Activated CD4-positive, alpha-beta T cell treated with anti-CD3 and anti-CD28 coated beads for 48 hours (primary cell): ENCODE results near the gene ZNF157.
"Not testable (repeated sequence)": the region's sequence is repeated elsewhere in the genome, so short reads cannot be mapped to it uniquely, and the experiment has no call there.

Source experiments
- DNase-seq: peaks from one replicate; pipeline ENCODE4 v3.0.0-alpha.2; 2020

Gene ZNF157

DNA sequence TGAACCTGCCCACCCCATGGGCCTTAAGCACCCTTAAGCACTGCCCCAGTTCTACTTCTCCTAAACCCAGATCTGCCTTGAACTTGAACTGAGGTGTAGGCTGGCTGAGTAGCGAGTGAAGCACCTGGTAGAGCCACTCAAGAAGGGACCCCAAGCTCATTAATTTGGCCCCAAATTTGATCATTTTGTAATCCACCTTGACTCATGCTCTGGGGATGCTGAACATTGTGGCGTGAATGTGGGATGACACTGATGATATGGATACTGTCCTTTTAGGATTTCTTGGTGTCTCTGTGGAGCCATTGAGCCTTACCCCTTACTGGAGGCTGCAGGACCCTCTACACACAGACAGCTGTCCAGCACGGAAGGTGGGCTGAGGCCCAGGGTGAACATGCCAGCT is at the start of gene ZNF157:
ZNF157 (plus strand) TSS at position 301 of the 400 bp plus-strand sequence; CDS start at position 392, 91 bp downstream.
- DNase-seq: no peak

DNA sequence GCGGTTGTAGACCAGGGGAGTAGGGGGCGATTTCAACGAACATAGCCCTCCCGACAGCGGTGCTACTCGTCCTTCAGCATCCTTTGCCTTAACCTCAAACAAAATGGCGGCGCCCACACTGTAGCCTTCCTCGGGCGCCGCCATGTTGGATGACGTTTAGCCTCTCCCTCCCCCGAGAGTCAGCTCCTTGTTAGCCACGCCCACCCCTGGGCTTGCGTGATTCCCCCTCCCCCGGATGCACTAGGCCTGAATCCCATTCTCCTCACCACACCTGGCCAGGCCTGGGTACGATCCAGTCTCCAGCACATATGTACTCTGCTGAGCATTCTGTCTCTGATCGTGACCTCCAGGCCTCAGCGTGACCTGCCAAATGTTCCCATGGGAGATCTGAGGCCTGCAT is 49.0 kb upstream of the ZNF157 start:
- no peak for DNase-seq

- no peak for DNase-seq
Measured at GRCh38 chrX:47321823-47322371, 48.5 kb upstream of the ZNF157 start.

DNA sequence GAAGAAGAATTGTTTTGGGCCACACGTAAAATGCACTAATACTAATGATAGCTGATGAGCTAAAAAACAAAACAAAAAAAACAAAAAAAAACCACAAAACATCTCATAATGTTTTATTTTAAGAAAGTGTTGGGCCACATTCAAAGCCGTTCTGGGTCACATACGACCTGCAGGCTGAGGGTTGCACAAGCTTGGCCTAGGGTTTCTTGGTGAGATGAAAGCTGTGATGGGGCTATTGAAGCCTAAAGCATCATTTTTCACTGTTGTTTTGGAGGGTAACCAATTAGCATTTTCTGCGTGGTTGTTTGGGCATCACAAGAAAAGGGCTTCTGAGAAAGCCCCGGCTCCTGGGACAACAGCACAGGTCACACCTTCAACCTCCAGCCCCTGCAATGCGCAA is 42.5 kb upstream of the ZNF157 start:
- no peak for DNase-seq

DNA sequence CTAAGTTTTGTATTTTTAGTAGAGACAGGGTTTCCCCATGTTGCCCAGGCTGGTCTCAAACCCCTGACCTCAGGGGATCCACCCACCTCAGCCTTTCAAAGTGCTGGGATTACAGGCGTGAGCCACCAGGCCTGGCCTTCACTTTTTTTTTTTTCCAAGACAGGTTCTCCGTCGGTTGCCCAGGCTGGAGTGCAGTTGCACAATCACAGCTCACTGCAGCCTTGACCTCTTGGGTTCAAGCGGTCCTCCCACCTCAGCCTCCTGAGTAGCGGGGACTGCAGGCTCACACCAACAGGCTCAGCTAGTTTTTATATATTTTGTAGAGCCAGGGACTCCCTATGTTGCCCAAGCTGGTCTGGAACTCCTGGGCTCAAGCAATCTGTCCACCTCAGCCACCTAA is 37.6 kb upstream of the ZNF157 start:
- not testable (repeated sequence) for DNase-seq

DNA sequence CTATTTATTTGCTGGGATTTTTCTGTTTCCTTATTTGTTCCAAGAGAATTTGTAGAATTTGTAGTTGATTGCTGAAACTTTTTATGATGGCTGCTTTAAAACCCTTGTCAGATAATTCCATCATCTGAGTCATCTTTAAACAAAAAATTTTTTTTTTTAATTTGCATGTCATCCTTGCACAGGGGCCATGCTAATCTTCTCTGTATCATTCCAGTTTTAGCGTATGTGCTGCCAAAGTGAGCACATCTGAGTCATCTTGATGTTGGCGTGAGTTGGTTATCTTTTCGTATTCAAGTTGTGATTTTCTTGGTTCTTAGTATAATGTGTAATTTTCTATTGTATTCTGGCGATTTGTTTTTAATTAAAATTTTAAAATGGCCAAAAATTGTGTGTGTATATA is 18.7 kb upstream of the ZNF157 start:
- no peak for DNase-seq

DNA sequence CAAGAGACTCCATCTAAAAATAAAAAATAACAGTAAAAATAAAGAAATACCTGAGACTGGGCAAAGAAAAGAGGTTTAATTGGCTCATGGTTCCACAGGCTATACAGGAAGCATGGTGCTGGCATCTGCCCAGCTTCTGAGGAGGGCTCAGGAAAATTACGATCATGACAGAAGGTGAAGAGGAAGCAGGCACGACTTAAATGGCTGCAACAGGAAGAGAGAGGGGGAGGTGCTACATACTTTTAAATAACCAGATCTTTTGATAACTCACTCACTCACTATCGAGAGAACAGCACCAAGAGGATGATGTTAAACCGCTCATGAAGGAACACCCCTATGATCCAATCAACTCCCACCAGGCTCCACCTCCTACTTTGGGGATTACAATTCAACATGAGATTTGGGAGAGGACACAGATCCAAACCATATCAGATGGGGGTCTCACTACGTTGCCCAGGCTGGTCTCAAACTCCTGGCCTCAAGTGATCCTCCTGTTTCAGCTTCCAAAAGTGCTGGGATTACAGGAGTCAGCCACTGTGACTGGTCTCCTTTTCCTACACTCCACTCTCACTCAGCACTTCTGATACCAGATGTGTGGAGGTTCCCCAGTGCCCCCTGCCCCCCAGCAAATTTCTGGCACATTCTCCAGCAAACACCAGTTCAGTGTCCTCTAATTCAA is 11.9 kb upstream of the ZNF157 start:
- DNase-seq: peak; percentile 15

DNA sequence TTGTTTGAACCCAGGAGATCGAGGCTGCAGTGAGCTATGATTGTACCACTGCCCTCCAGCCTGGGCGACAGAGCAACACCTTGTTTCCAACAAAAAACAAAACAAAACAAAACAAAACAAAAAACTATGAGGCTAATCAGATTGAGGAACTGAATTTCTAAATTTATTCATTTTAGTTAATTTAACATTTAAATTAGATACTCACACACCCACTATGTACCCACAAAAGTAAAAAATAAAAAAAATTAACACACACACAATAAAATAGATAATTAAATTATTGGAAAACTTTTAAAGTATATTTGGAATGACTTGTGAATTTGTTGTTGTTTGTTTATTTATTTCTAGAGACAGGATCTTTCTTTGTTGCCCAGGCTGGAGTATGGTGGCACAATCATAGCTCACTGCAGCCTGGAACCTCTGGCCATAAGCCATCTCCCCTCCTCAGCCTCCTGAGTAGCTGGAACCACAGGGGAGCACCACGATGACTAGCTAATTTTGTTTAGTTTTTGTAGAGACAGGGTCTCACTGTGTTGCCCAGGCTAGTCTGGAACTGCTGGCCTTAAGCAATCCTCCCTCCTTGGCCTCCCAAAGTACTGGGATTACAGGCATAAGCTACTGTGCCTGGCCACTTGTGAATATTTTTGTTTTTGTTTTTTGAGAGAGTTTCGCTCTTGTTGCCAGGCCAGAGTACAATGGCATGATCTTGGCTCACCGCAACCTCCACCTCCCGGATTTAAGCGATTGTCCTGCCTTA is 9.8 kb upstream of the ZNF157 start:
- no peak for DNase-seq

DNA sequence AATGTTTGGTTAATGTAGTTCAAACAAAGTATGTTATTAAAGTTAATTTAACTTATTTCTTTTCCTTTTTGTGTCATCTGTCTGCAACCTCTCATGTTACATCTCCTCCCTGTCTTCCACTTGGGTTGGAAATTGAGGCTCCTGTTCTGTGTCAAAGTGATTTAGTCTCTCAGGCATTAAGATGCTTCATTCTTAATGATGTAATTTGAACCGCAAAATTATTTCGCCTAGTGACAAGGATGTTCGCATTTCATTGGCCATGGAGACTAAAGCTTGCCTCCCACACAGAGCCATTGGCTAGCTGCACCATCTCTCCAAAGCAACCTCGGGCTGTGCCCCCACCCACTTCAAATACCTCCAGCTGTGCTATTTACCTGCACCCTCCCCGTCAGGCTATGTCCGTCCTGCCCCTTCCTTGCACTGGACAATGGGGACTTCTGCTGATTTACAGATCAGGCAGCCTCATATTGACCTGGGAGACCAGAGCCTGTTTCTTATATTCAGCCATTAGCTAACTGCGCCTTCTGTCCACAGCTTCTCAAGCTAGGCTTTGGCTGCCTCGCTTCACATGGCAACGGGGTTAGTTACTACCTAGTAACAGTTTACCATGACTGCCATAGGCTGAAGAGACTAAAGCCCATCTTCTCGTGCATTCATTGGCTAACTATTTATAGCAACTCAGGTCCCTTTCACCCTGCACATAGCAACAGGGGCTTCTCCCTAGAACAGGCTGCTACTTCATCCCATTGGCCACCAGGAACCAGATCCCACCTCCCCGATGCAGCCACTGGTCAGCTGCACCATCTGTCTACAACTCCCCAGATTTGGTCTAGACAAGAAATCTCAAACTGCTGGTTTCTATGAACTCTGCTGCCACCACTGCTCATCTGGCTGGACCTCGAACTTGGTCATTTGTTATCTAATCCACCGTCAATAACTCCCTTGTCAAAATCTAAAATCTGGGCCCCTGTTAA is 8.6 kb upstream of the ZNF157 start:
- DNase-seq: peak; percentile 15

DNA sequence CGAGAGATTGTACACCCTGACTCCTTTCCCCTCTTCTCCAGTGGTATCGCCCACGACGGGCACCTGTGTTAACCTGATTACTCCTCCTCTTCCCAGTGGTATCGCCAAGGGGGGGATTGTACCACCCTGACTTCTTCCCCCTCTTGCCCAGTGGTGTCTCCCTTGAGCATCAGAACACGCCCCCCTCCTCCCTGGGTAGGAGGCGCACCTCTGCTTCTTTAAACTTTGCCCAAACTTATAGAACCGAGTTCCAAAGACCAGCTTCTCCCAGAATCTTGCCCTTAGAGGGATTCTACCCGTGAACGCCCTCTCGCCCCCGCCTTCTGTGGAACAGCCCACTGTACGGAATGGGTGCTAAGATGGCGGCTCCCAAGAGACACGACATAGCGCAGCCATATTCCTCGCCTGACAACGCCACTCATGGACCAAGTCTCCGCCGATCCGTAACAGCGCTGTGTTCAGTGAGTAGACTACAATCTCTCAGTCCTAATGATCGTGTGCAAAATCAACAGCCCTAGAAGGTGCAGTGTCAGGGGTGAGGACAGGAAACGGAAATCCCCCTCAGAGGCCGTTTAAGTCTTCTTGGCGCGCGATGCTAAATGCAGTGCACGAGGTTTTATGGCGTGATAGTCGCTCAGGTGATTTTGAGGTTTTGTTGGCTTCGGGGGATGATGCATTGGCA is 4.2 kb upstream of the ZNF157 start:
- DNase-seq: peak; percentile 78

GRCh38 chrX:47373198-47373597 is 2.8 kb downstream of the ZNF157 start:
- DNase-seq: no peak

DNA sequence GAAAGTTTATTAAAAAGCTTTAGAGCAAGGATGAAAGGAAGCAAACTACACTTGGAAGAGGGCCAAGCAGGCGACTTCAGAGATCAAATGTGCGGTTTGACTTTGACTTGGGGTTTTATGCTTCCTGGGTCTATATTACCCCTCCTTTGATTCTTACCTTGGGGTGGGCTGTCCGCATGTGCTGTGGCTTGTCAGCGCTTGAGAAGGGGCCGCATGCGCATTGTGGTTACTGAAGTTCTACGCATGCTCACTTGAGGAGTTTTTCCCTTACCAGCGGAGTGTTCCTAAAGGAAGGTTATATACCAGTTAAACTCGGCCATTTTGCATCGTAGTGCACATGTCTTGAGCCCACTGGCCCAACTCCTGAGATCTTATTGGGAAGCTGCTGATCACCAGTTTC is 9.9 kb downstream of the ZNF157 start:
- DNase-seq: peak; percentile 53

GRCh38 chrX:47380837-47381236 is 10.5 kb downstream of the ZNF157 start:
- DNase-seq: not testable (repeated sequence)

GRCh38 chrX:47384502-47384901 is 14.1 kb downstream of the ZNF157 start:
- DNase-seq: peak; percentile 73

- DNase-seq: no peak
Measured at GRCh38 chrX:47390780-47391179, 20.4 kb downstream of the ZNF157 start.

DNA sequence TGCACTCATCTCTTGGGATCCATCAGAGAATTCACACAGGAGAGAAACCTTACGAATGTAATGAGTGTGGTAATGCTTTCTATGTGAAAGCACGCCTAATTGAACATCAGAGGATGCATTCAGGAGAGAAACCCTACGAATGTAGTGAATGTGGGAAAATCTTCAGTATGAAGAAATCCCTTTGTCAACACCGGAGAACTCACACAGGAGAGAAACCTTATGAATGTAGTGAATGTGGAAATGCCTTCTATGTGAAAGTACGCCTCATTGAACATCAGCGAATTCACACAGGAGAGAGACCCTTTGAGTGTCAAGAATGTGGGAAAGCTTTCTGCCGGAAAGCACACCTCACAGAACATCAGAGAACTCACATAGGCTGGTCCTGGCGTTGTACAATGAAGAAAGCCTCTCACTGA is 42.8 kb downstream of the ZNF157 start:
- no peak for DNase-seq

DNA sequence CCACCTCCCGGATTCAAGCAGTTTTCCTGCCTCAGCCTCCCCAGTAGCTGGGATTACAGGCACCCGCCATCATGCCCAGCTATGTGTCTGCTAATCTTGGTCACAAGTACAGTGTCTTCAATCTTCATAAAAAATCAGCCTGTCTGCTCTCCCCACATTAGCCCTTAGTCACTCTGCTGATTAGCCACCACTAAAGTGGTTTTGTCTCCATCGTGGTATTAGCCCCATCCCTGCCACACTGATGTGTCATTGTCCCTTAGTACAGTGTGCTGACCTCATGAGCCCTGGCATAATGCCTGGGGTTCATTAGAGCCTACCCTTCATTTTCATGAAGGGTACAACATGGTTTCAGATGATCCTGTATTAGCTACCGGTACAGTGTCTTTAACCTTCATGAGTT is 49.9 kb downstream of the ZNF157 start:
- no peak for DNase-seq

DNA sequence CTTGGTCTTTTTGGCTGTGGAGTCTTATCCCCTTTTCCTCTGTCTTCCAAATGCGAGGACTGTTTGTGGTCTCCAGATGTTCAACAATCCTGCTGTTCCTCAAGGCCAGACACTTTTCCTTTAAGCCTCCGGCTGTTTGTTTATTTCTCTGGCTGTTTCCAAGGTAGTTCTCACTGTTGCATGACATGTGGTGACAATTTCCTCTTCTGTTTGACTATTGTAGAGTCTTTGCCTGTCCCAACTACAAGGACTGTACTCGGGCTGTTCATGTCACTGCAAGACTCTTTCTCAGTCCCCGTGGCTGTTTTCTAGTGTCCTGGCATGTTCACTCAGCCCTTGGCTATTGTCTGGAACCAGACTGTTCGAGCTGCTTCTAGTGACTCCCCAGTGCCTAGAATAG is 50.6 kb downstream of the ZNF157 start:
- DNase-seq: no peak

GRCh38 chrX:47422444-47422843 is 52.1 kb downstream of the ZNF157 start:
- no peak for DNase-seq

GRCh38 chrX:47430925-47431324 is 60.5 kb downstream of the ZNF157 start:
- DNase-seq: no peak

- no peak for DNase-seq
Measured at GRCh38 chrX:47446431-47446830, 76.1 kb downstream of the ZNF157 start.

DNA sequence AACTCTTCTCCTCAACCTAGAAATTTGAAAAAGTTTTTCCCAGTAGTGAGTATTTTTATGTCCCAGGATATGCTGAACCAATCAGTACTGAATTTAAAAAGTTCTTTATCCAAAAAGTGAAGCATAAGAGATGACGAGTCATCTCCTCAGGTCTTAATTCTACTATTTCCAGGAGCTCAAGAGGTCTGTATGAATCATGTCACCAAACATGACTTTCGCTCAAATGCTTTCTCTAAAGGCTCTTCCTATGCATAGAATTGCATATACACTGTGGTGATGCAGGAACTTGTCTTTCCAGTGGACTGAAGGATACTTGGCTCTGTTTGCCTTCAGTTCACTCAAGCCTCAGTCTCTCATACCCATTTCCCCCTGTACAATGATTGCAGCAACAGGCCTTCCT is 76.6 kb downstream of the ZNF157 start:
- no peak for DNase-seq
